Small intestine (tissue), 7 donors: Measurements from ENCODE around the gene EMC9. TPM values are rescaled to one million over a fixed set of nuclear protein-coding genes. Genes with fewer than 3 reads are reported as not detected.

ENCODE experiments used
- DNase-seq, 2 donors: peaks; one replicate each; pipeline versions ENCODE4 v3.0.0 to v3.0.0-alpha.2; 2013
- FAIRE-seq: peaks from 2 replicates; lab custom pipeline; 2012; peaks lifted over from hg19 to GRCh38; lab: Jason Lieb, UNC
- H3K27ac ChIP-seq, 3 donors: one replicate each; pipeline ENCODE4 v1.5.1; 2013; ENCODE audit warnings: low read length in 2 of 3, mild to moderate bottlenecking in 2 of 3, control low read depth in 1 of 3, inconsistent platforms in 1 of 3, low read depth in 1 of 3, moderate library complexity in 1 of 3
- H3K27me3 ChIP-seq, 3 donors: one replicate each; pipeline ENCODE4 v1.6.1; 2013; ENCODE audit warnings: low read length in 3 of 3, inconsistent platforms in 1 of 3; ENCODE audit not compliant: control insufficient read depth in 3 of 3, insufficient read depth in 3 of 3
- H3K36me3 ChIP-seq, 3 donors: one replicate each; pipeline ENCODE4 v1.6.1; 2013; ENCODE audit warnings: low read length in 3 of 3, inconsistent platforms in 1 of 3, low read depth in 1 of 3, mild to moderate bottlenecking in 1 of 3, moderate library complexity in 1 of 3; ENCODE audit not compliant: control insufficient read depth in 3 of 3, insufficient read depth in 2 of 3
- H3K4me1 ChIP-seq, 3 donors: one replicate each; pipeline ENCODE4 v1.6.1; 2013; ENCODE audit warnings: low read length in 2 of 3, inconsistent platforms in 1 of 3, low read depth in 1 of 3, mild to moderate bottlenecking in 1 of 3, moderate library complexity in 1 of 3; ENCODE audit not compliant: control insufficient read depth in 3 of 3, insufficient read depth in 2 of 3
- H3K4me3 ChIP-seq, 3 donors: one replicate each; pipeline ENCODE4 v1.5.1; 2013; ENCODE audit warnings: low read length in 3 of 3, control low read depth in 1 of 3, inconsistent platforms in 1 of 3, low read depth in 1 of 3, mild to moderate bottlenecking in 1 of 3, moderate library complexity in 1 of 3
- H3K9me3 ChIP-seq, 2 donors: one replicate each; pipeline ENCODE4 v1.6.1; 2013; ENCODE audit warnings: low read depth in 1 of 2, low read length in 1 of 2; ENCODE audit not compliant: control insufficient read depth in 2 of 2, insufficient read depth in 1 of 2
- WGBS, 3 donors: extraction: QIAGEN DNeasy Blood & Tissue Kit; methylation state at CpG; one replicate each; pipeline ENCODE4 v1.1.7; 2013; 5-methylcytosine and 5-hydroxymethylcytosine counted together
- polyA plus RNA-seq, 4 donors: library from polyadenylated mRNA; stranded (reverse) in 3 of 4; unstranded in 1 of 4; fragments of 200-250 nt in 3 of 4; fragments of 120-200 nt in 1 of 4; gene quantifications; one replicate each; pipeline versions ENCODE4 v1.2.1 to v1.2.3, GENCODE V29; 2013
- donor health status: healthy with polysubstance abuse.
- donor health status: control.
- donor health status: control.
- donor health status: Bipolar disorder and iron deficiency.
- donor health status: healthy.

EMC9 gene
- polyA plus RNA-seq, 4 donors: 27.2 to 74.7 (median 41.3) TPM

DNA sequence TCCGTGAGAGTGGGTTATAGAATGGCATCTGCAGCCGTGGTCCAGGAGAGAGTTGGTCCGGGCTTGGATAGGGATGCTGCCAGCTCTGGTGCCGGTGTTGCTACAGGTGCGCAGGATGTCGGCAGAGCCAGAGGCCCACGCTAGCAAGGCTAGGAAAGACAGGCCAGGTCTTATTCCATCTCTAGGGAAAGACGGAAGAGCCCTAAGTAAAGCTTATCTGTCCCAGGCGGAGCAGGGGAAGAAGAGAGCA lies 5.9 kb downstream of the EMC9 start:
- no peak for FAIRE-seq
- Histone ChIP-seq H3K27me3 (no peaks in the 10 kb centered on the region), H3K27ac (peak overlapping the region; percentile 82 to 92 (median 91)), H3K9me3 (no peaks in the 10 kb centered on the region), H3K36me3 (peaks cover 5 to 49% (median 6%) of the 10 kb centered on the region in 3 donors), H3K4me3 (peak overlapping the region; percentile 55 to 97 (median 92)), H3K4me1 (peaks cover 7 to 42% (median 13%) of the 10 kb centered on the region in 3 donors)
- WGBS, 3 donors: 0 to 6% (median 6%) methylated on average over 9 of the region's 9 CpGs
- DNase-seq: no peak

DNA sequence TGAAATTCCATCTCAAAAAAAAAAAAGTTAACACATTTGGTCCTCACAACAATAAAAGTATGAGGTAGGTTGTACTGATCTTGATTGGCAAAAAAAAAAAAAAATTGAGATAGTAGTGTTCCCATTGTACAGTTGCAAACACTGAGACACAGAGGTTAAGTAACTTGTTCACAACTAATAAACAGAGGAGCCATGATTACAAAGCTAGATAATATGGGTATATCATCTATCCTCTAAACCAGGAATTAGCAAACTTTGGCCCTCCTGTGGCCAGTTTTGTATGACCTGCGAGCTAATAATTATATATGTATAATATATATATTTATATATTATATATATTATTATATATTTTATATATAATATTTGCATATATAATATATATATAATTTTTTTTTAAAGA lies 7.7 kb downstream of the EMC9 start:
- H3K27me3 ChIP-seq: no peaks in the 10 kb centered on the region
- no peak overlapping the region for H3K27ac ChIP-seq
- H3K4me1 ChIP-seq: peaks cover 0 to 32% (median 8%) of the 10 kb centered on the region in 3 donors
- DNase-seq: no peak
- no peak for FAIRE-seq
- H3K4me3 ChIP-seq: no peak overlapping the region
- 84 to 94% (median 92%) methylated on average over 1 of the region's 1 CpG for WGBS, 3 donors
- H3K36me3 ChIP-seq: peaks cover under 1 to 40% (median 6%) of the 10 kb centered on the region in 3 donors
- no peaks in the 10 kb centered on the region for H3K9me3 ChIP-seq

DNA sequence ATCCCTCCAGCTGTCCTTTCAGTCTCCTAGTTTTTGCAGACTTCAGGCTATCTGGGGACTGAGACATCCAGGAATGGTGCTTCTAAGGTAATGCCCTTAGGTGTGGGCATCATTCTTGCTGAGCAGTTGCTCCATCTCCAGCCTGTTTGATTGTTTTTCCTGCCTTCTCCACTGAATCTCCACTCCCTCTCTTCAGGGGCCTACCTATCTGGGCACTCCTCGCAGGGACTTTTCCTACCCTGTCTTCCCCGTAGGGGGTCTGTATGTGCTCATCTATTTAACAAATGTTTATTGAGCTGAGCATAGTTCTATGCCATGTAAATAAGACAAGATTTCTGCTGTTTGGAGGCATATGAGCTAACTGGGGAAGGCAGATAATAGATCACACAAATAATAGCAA lies 8.4 kb downstream of the EMC9 start:
- no peak for FAIRE-seq
- Histone ChIP-seq H3K27ac (no peak overlapping the region), H3K36me3 (peaks cover 0 to 32% (median 6%) of the 10 kb centered on the region in 3 donors), H3K4me3 (no peak overlapping the region), H3K27me3 (no peaks in the 10 kb centered on the region), H3K9me3 (no peaks in the 10 kb centered on the region), H3K4me1 (peaks cover 0 to 24% (median 8%) of the 10 kb centered on the region in 3 donors)
- 91 to 95% (median 94%) methylated on average over 2 of the region's 2 CpGs for WGBS, 3 donors
- no peak for DNase-seq

DNA sequence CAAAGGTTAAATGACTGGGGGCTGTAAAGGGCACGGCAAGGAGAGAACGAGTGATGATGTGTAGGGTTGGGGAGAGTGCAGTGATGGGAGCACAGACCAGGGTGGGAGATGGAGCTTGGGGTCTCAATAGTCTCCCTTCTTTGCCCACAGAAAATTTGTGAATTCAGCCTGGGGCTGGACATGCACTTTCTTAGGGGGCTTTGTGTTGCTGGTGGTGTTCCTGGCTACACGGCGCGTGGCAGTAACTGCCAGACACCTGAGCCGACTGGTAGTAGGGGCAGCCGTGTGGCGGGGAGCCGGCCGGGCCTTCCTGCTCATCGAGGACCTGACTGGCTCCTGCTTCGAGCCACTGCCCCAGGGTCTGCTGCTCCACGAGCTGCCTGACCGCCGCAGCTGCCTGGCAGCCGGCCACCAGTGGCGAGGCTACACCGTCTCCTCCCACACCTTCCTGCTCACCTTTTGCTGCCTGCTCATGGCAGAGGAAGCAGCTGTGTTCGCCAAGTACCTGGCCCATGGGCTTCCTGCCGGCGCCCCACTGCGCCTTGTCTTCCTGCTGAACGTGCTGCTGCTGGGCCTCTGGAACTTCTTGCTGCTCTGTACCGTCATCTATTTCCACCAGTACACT lies 9.2 kb downstream of the EMC9 start:
- Histone ChIP-seq H3K36me3 (peaks cover 0 to 24% (median 1%) of the 10 kb centered on the region in 3 donors), H3K27ac (no peak overlapping the region), H3K27me3 (no peaks in the 10 kb centered on the region), H3K4me3 (no peak overlapping the region), H3K4me1 (peaks cover 0 to 16% (median under 1%) of the 10 kb centered on the region in 3 donors), H3K9me3 (no peaks in the 10 kb centered on the region)
- no peak for FAIRE-seq
- no peak for DNase-seq
- 67 to 71% (median 68%) methylated on average over 19 to 24 of the region's 24 CpGs for WGBS, 3 donors

DNA sequence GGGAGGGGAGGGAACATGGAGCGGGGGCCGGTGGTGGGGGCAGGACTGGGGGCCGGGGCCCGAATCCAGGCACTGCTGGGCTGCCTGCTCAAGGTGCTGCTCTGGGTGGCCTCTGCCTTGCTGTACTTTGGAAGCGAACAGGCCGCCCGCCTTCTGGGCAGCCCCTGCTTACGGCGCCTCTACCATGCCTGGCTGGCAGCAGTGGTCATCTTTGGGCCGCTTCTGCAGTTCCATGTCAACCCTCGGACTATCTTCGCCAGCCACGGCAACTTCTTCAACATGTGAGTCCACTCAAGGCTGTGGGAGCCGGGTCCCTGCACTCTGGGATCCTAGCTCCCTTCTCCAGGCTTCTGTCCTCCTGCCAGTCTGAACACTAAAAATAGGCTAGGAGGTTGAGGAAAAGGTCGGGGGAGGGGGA lies 9.8 kb downstream of the EMC9 start:
- H3K27ac ChIP-seq: peak overlapping the region in 1 of 3 donors; percentile 28

DNA sequence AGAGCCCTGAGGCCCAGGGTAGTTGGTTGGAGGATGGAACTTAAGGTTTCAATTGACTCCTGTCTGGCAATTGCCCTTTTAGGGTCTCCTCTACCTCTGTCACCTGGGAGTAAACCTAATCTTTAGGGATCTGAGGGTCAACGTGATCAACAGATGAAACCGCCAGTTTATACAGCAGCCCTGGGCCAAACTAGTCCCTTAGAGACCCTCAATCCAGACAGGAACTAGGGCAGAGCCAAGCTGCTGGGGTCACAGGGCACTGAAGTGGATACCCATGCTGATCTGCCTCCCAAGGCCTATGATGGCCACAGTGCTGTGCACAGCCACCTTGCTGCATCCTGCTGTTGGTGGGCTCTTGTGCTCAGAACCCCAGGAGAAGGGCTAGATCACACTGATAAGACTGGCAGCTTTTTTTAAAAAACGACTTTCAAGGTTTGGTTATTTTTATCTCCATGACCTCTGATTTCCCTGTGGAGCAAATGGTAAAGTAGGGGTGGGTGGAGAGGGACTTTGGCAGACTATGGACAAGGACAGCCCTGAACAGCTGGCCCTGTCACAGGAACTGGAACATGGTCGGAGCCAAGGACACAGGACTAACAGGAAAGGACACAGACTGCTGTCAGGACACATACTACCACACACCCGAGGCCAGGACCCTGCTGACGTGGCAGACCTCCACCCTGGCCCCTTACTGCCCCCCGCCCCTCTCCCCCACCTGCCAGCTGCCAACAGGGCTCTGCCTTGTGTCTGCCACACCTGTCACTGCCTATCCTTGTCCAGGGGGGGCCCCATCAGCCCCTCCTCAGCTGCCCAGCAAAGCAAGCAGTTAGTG lies 10.5 kb downstream of the EMC9 start:
- H3K27ac ChIP-seq: peak overlapping the region in 1 of 3 donors; percentile 8
- FAIRE-seq (no peak), DNase-seq (no peak)
- H3K27me3 ChIP-seq: no peaks in the 10 kb centered on the region
- 50 to 60% (median 59%) methylated on average over 7 of the region's 7 CpGs for WGBS, 3 donors
- H3K9me3 ChIP-seq: no peaks in the 10 kb centered on the region
- peaks cover 0 to 11% (median 0%) of the 10 kb centered on the region in 3 donors for H3K4me1 ChIP-seq
- H3K4me3 ChIP-seq: no peak overlapping the region
- peaks cover 0 to 19% (median 0%) of the 10 kb centered on the region in 3 donors for H3K36me3 ChIP-seq

More for the DNA sequence above, 9.8 kb downstream of the EMC9 start:
- FAIRE-seq: no peak
- Histone ChIP-seq H3K4me1 (peaks cover 0 to 11% (median 0%) of the 10 kb centered on the region in 3 donors), H3K9me3 (no peaks in the 10 kb centered on the region), H3K36me3 (peaks cover 0 to 18% (median 0%) of the 10 kb centered on the region in 3 donors), H3K27me3 (no peaks in the 10 kb centered on the region), H3K4me3 (no peak overlapping the region)
- WGBS, 3 donors: 82 to 87% (median 83%) methylated on average over 15 of the region's 15 CpGs
- DNase-seq: no peak

DNA sequence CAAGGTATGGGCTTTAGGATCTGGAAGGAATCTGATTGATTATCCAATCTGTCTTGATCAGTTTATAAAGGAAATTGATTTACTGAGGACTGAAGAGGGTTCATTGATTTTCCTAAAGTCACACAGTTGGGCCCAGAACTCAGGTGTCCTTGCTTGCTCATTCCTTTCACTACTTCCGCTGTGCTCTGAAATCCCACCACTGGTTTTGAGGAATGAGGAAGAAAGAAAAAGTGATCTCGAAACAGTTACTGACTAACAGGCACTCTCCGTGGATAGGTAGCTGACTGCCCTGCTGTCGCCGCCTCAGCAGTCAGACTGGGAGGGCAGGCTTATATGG lies 11.0 kb downstream of the EMC9 start, which contains the start of gene FITM1:
Gene FITM1, plus strand, starts transcription at position 280 of the 337 bp plus-strand sequence. CDS start 905 bp downstream, outside the sequence.
- WGBS, 3 donors: 91 to 95% (median 94%) methylated on average over 5 of the region's 5 CpGs
- Histone ChIP-seq H3K4me1 (peaks cover 0 to 7% (median 0%) of the 10 kb centered on the region in 3 donors), H3K4me3 (no peak within 1 kb of the TSS), H3K27ac (peak within 1 kb of the TSS in 1 of 3 donors; percentile 8), H3K9me3 (no peaks in the 10 kb centered on the region), H3K27me3 (no peaks in the 10 kb centered on the region), H3K36me3 (peaks cover 0 to 19% (median 0%) of the 10 kb centered on the region in 3 donors)
- FAIRE-seq (no peak), DNase-seq (no peak)

DNA sequence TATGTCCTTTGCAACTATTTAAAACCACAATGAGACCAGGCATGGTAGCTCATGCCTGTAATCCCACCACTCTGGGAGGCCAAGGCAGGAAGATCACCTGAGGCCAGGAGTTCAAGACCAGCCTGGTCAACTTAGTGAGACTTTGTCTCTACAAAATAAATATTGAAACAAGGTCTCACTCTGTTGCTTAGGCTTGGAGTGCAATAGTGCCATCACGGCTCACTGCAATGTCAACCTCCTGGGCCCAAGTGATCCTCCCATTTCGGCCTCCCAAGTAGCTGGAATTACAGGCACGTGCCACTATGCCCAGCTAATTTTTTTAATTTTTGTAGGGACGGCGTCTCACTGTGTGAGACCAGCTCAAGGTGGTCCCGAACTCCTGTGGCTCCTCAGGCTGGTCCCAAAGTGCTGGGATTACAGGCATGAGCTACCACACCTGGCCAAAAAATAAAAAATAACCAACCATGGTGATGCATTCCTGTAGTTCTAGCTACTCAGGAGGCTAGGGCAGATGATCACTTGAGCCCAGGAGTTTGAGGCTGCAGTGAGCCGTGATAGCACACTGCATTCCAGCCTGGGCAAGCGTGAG lies 11.9 kb downstream of the EMC9 start:
- FAIRE-seq: no peak
- Histone ChIP-seq H3K4me1 (peaks cover 0 to 5% (median 0%) of the 10 kb centered on the region in 3 donors), H3K9me3 (no peaks in the 10 kb centered on the region), H3K27ac (no peak overlapping the region), H3K36me3 (peaks cover 0 to 20% (median 0%) of the 10 kb centered on the region in 3 donors), H3K4me3 (no peak overlapping the region), H3K27me3 (no peaks in the 10 kb centered on the region)
- WGBS, 3 donors: 94 to 97% (median 96%) methylated on average over 8 of the region's 8 CpGs
- DNase-seq: no peak
